Raji (cell line): ENCODE data around the gene PODNL1.

ENCODE experiments used
- POLR2A ChIP-seq: IDR thresholded peaks from 2 replicates; pipeline ENCODE4 v1.6.1; 2011; ENCODE audit warnings: low read depth, low read length, control low read depth; ENCODE audit not compliant: insufficient read depth

The PODNL1 gene

DNA sequence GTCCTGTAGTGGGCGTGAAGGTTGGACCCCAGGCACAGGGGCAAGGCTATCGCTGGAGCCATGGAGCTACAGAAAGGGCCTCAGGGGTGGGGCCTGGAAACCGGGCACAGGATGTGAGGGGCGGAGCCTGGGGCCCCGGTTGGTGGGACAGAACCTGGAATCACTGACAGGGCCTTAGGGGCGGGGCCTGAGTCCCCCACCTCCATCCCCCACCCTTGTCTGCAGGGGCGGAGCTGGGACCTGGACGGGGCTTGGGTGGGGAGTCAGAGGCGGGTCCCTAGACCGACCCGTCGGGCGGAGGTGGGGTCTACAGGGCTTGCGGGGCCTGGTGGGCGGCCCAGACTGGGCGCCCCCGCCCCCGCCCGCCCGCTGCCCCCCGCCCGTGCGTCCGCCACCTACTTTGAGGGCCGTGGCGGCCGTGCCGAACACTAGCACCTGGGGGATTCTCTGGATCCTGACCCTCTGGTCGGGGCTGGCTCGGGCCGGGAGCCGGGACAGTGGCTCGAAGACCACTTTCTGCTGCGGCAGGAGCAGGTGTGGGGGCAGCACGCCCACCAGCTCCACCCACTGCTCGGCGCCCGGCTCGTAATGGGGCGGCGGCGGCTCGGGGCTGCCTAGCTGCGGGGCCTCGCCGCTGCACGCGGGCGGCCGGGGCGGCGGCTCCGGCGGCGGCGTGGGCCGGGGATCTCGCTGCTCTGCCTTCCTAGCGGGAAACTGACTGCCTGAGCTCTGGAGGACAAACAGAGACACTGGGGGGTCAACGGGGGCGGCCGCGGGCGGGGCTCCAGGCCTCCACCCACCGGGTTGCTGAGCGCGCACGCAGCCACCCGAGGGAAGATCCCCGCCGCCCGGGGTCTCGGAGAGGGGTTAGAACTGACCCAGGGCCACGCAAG is 40.4 kb upstream of the PODNL1 start:
- no peak for TF ChIP-seq POLR2A

DNA sequence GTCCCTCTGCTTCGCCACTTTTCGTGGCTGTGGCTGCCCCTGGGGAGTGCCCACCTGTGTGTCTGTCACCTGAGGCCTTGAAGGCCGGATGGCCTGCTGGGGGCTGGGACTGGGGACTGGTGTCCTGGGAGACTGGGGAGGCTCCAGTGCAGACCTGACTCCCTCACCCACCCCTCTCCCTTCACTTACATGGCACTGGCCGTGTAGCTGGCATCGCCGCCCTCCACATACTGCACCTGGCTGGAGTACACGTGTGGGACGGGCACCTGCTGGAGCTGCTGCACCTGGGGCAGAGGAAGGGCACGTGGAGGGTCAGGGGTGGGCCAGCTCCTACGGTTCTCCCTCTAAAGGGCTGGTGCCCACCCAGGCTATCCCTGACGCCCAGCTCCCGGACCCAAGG is 39.6 kb upstream of the PODNL1 start:
- TF ChIP-seq POLR2A = no peak

DNA sequence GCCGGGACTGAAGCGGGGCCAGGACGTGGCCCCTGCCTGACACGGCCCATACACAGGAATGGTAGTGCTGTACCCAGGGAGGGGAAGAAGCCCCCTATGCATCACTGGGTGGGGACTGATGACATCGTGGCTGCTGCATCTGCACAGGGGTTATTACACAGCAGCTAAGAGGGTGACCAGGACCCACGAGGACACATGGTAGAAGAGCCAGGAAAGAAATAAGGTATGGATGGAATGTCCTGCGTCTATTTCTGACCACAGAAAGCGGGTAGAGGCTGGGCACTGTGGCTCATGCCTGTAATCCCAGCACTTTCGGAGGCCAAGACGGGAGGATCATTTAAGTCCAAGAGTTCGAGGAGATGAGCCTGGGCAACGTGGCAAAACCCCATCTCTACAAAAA is 38.2 kb upstream of the PODNL1 start:
- no peak for TF ChIP-seq POLR2A

DNA sequence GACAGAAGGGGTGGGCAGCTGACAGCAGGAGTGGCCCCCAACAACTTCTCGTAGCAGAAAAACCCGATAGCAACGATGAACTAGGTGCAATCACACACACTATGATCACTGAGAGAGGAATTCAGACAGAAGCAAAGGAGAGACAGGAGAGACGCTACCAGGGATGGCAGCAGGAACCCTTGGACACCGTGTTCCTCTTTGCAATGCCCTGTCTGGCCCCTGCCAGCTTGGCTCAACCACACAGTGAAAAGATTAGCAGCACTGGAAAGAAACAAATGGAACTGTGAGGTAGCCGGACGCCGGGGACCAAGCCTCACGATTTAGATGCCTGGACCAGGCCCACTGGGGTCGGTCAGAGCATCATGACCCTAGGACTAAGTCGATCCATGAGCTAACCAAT is 37.7 kb upstream of the PODNL1 start:
- no peak for TF ChIP-seq POLR2A

DNA sequence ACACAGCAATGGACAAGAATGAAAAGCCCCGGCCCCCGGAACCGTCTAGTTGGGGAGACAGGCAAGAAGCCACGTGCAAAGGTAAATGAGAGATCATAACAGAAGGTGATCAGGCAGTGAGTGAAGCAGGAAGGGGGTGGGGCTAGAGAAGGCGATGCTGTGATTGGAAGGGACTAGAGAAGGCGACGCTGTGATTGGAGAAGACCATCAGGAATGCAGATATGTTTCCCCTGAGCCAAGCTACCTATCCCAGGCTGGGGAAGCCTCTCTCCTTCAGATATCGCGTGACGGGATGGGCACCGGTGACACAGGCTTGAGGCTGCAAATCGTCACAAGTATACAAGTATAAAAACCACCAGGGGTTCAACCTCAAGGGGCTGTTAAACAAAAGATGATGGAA is 35.9 kb upstream of the PODNL1 start:
- no peak for TF ChIP-seq POLR2A

DNA sequence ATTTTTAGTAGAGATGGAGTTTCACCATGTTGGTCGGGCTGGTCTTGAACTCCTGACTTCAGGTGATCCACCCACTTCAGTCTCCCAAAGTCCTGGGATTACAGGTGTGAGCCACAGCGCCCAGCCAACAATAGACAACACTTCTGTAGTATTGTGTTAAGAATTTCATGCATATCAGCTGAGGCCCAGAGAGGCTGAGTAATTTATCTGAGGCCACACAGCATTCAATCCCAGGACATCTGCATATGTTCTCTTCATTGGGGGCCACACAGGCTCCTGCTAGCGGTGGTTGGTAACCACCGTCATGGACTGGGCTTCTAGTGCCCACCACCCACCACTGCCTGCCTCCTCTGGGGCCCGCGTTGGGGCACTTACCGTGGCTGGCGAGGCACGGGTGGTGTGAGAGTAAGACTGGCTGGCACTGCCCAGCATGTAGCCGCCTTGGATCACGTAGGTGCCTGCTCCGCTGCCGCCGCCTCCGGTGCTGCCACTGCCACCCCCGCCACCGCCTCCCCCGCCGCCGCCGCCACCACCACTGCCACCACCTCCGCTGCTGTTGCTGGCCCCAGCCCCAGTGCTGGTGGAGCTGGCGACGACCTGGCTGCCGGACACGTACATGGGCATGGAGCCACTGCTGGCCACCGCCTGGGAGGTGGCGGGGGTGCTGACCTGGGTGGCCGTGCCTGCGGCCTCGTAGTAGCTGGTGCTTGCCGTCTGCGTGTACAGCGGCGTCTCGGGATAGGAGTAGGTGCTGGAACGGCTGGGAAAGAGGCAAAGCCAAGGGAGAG is 34.3 kb upstream of the PODNL1 start:
- TF ChIP-seq POLR2A = no peak

DNA sequence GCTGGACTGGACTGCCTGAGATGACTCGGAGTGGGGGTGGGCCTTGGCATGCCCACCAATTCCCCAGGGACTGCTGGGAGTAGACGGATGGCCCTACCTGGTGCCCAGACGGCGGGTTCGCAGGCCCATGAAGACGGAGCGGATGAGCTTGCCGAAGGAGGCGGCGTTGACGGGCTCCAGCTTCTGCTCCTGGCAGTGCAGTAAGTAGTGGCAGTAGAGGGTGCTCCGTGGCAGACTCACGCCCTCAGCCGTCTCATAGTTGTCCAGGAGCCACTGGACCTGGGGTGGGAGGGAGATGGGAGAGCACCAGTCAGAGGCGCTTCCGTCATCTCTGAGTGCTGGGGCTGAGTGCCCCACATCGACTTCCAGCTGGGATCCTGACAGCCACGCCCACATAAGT is 31.7 kb upstream of the PODNL1 start:
- TF ChIP-seq POLR2A = no peak

DNA sequence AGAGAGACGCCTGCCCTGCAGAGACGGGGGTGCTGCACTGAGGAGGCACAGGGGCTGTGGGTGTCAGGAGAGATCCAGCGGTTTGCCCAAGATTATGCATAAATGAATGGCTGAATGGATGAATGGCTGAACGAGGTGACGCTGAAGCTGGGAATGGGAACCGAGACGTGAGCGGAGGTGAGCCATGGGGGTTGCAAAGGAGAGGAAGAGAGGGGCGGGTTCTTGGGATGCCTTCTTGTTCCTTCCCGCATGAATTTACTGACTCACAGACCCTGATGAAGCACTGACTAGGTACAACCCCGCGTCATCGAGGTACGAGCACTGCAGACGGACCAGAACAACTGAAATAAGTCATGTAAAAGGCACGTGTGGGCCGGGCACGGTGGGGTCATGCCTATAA is 30.8 kb upstream of the PODNL1 start:
- TF ChIP-seq POLR2A = no peak

DNA sequence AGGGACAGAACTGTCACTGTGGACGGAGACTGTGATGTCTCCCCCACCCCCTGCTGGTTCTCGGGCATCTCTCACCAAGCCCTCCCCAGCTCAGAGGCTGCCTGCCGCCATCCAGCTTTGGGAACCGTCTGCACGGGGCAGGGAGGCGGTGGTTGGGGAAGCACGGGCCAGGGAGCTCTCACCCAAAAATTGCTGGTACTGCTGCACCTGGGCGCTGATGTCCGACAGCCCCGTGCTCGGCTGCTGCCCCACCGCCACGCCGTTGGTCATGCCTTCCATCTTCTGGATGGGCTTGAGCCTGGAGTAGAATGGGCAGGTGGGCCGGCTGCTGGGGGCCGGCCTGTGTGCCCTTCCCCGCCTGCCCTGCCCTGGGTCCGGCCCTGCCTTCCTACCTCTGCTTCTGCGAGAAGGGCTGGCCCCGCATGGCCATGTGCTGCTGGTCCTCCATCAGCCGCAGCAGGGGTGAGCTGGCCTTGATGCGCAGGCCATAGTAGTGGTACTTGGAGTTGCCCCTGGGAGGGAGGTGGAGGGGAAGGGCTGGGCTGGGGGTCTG is 30.2 kb upstream of the PODNL1 start:
- TF ChIP-seq POLR2A = no peak

DNA sequence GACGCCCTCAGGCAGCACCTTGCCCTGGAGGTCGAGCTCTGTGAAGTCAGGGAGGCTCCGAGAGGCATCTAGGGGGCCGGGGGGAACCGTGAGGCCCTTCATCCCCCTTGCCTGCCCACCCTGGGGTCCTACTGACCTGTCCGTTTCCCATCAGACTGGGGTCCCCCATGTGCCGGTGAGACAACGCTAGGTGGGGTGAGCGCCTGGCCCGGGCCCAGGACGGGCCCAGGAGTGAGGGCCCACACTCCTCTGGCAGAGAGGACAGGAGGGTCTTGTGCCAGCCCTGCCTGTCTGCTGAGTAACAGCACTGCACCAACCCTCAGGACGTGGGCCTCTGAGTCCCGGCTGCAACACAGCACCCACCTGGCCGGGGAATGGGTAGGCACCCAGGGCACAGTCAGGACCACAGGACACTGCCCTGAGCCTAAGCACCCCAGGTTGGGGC is 28.5 kb upstream of the PODNL1 start:
- no peak for TF ChIP-seq POLR2A

DNA sequence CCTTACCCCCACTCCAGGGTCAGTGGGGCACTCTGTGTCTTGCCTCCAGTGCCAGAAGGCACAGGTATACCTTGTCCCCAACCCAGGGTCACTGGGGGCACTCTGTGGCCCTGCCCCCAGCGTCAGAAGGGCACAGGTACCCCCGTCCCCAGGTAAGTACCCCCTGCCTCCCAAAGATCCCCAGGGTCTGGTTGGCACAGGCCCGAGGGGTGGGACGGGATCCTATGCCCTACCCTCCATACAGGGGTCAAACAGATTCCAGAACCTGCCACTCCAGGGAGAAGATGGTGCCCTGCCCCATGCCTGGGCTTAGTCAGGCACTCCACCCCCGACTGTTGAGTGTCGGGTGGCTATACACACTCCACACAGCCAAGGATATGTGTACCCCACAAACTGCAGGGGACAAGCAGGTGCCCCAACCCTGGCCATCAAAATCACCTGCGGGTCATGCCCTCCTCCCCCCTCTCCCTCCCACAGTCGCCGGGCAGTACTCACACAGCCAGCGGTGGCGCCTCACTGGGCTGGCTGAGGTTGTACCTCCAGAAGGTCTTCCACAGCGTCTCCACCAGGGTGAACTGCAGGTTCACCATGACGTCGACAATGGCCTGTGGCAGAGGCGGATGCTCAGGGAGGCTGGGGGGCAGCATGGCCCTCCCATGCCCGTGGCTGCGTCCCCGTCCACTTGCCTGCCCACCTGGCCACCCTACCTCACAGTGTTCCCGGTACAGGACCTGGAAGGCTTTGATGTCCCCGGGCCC is 27.9 kb upstream of the PODNL1 start:
- no peak for TF ChIP-seq POLR2A

DNA sequence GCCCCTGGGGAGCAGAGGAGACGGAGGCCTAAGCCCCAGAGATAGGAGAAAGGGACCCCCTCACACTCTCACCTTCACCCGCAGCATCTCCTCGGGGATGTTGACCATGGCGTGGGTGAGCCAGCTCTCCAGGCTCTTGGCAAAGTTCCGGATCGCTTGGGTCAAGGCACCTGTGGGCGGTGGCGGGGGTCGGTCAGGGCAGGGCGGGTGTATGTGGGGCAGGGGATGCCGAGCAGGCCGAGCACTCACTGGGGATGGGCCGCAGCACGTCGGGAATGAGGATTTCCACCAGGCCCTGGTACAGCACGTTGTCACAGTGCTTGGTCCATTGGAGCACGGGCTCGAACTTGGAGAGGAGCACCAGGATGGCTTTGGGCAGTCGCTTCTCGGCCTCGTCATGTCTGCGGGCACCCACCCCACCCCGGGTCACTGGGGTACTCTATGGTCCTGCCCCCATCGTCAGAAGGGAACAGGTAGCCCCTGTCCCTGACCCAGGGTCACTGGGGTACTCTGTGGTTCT is 27.2 kb upstream of the PODNL1 start:
- TF ChIP-seq POLR2A = no peak

DNA sequence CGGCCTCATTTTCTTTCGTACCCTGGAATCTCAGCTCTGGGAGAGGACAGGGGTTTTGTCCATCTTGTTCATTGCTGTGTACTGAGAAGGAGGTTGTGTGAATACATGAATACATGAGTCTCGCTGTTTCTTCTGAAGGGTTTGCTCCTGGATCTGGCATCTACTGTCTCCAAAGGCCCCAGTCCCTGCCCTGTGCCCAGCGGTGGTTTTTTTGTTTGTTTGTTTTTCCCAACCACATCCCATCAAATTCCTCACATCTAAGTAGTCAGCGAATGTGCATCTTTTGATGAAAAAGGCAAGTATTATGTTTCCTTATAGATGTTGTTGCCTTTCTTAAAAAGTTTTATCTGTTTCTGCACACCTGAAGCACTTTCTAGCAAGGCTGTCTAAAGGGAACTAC is 26.6 kb upstream of the PODNL1 start:
- no peak for TF ChIP-seq POLR2A

DNA sequence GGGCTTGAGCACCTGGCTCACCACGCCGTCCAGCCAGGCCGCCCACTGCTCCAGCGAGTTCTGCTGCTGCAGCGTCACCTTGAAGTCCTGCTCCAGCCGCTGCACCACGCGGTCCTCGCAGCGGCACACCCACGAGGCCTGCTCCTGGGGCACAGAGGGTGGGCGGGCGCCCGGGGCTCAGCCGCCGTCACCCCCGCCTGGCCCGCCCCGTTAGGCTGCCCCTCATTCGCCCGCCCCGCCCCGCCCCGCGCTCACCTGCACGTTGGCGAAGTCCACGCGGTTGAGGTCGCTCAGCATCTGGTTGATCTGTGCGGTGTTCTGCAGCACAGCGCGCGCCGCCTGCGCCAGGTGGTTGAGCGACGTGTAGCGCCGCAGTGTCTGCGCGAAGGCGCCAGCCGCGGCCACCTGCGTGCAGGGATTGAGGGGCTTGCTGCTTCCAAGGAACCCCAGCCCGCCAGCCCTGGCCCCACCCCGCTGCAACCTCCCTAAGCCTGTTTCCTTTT is 25.4 kb upstream of the PODNL1 start:
- no peak for TF ChIP-seq POLR2A
